PC-3 (cell line): Measurements from ENCODE around the gene ZNF433. TPM values are rescaled to one million over a fixed set of nuclear protein-coding genes. Genes with fewer than 3 reads are reported as not detected.

ENCODE experiments used
- ATAC-seq: fragments of 200-7000 bp; cut with Tn5 transposase; 2 replicates; pipeline ENCODE4 v1.9.1; 2020; ENCODE audit warnings: mild to moderate bottlenecking, moderate library complexity
- BruUV-seq: library from RNA; stranded (reverse); fragments of 400-500 nt; replicated peaks from 2 replicates; lab custom pipeline; 2021; lab: Mats Ljungman, UMichigan
- CTCF ChIA-PET: fragments of 300-600 bp; sonication (Branson Sonifier 250); formaldehyde crosslinking; loops from one replicate; lab custom pipeline; 2022; ENCODE audit warnings: antibody characterized with exemption; lab: Charles Lee
- POLR2A ChIA-PET: fragments of 300-600 bp; sonication (Branson Sonifier 250); formaldehyde crosslinking; loops from one replicate; lab custom pipeline; 2022; ENCODE audit warnings: antibody characterized with exemption; ENCODE audit not compliant: unreplicated experiment; lab: Charles Lee
- DNase-seq: peaks from one replicate; pipeline ENCODE4 v3.0.0-alpha.2; 2015
- H2AFZ ChIP-seq: fragments of 300-600 bp; sonication (generic); 2 replicates; pipeline ENCODE4 v1.6.0; 2016; ENCODE audit warnings: antibody characterized with exemption, low read length
- H3F3A ChIP-seq: fragments of 300-600 bp; sonication (generic); one replicate; pipeline ENCODE4 v1.6.0; 2017; ENCODE audit warnings: antibody characterized with exemption, low read length, control low read depth, mild to moderate bottlenecking; ENCODE audit not compliant: unreplicated experiment
- H3K27ac ChIP-seq: fragments of 300-600 bp; sonication (generic); 2 replicates; pipeline ENCODE4 v1.5.1; 2016; ENCODE audit warnings: mild to moderate bottlenecking, low read length
- H3K27me3 ChIP-seq: fragments of 300-600 bp; sonication (generic); 2 replicates; pipeline ENCODE4 v1.6.1; 2016; ENCODE audit warnings: low read length, mixed read lengths
- H3K36me3 ChIP-seq: fragments of 300-600 bp; sonication (generic); 2 replicates; pipeline ENCODE4 v1.6.1; 2016; ENCODE audit warnings: low read depth, mixed run types, low read length, mixed read lengths
- H3K4me1 ChIP-seq: fragments of 300-600 bp; sonication (generic); 2 replicates; pipeline ENCODE4 v1.5.1; 2016; ENCODE audit warnings: low read length; ENCODE audit not compliant: insufficient read depth
- H3K4me2 ChIP-seq: fragments of 300-600 bp; sonication (generic); 2 replicates; pipeline ENCODE4 v1.6.0; 2016; ENCODE audit warnings: low read length
- H3K4me3 ChIP-seq: fragments of 300-600 bp; sonication (generic); 2 replicates; pipeline ENCODE4 v1.5.1; 2016; ENCODE audit warnings: mild to moderate bottlenecking, low read length, mixed read lengths
- H3K79me2 ChIP-seq: fragments of 300-600 bp; sonication (generic); 2 replicates; pipeline ENCODE4 v1.6.1; 2017; ENCODE audit warnings: low read length, mixed read lengths
- H3K9ac ChIP-seq: fragments of 300-600 bp; sonication (generic); 2 replicates; pipeline ENCODE4 v1.6.0; 2016; ENCODE audit warnings: mild to moderate bottlenecking, low read length
- H3K9me2 ChIP-seq: fragments of 300-600 bp; sonication (generic); replicated peaks from 2 replicates; pipeline ENCODE4 v1.6.1; 2016; ENCODE audit warnings: mixed run types, low read length, mixed read lengths
- H3K9me3 ChIP-seq: fragments of 300-600 bp; sonication (generic); 2 replicates; pipeline ENCODE4 v1.6.1; 2016; ENCODE audit warnings: low read length, mixed read lengths
- H4K20me1 ChIP-seq: fragments of 300-600 bp; sonication (generic); 2 replicates; pipeline ENCODE4 v1.6.1; 2016; ENCODE audit warnings: low read length, mixed read lengths
- EZH2 ChIP-seq: fragments of 300-600 bp; sonication (generic); IDR thresholded peaks from one replicate; pipeline ENCODE4 v1.6.1; 2017; ENCODE audit warnings: antibody characterized with exemption, mild to moderate bottlenecking, low read length; ENCODE audit not compliant: unreplicated experiment
- EZH2phosphoT487 ChIP-seq: fragments of 300-600 bp; sonication (generic); IDR thresholded peaks from 2 replicates; pipeline ENCODE4 v1.6.1; 2018; ENCODE audit warnings: mild to moderate bottlenecking, antibody characterized with exemption, low read length, borderline replicate concordance
- intact Hi-C: fragments of 100-400 bp; cut with micrococcal nuclease; formaldehyde crosslinking; loops from 2 replicates; pipeline ENCODE4 v1.9.0; 2023
- total RNA-seq: library from RNA; depleted of rRNA; stranded (reverse); fragments of >200 nt; gene quantifications from 2 replicates; pipeline ENCODE4 v1.2.3, GENCODE V29; 2014
- TF ChIP-seq, protein P1 (sequence below): fragments of 300-600 bp; sonication (generic); conservative IDR thresholded peaks from 2 replicates; pipeline ENCODE4 v1.5.1; 2017; ENCODE audit warnings: antibody characterized with exemption, low read depth, mild to moderate bottlenecking, low read length

ZNF433 gene
- total RNA-seq, 1 experiment from 2014 or later, result 5.4 TPM

DNA sequence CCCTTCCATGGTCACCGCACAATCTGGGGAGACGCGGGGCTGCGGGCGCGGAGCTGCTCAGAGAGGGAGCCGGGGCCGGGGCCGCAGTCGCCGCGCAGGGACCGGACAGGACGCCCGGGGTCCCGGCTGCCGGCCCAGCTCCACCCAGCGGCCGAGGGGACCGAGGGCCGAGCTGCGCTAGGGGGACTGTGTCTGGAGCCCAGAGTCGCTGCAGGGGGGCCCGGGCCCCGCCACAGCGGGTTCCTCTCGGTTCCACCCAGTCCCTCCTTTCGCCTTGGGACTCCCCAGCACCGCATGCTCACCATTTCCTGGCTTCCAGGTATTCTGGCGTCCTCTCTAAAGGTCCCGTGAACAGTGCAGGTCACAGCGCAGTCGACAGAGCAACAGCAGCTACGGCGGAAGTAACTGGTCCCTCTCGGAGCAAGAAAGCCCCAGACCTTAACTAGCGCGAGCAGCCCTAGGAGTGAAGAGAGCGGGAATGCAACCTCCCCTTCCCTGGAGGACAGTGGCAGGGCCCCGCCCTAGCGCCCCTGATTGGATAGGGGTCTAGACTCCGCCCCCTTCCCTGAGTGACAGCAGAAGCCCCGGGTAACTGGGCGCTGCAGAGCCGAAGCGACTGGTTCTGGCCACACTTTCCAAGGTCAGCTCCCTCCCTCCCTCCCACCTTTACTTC, 17.2 kb upstream of the ZNF433 start, which contains the start of gene ZNF878:
TSS of gene ZNF878 (minus strand) at position 465 of the 673 bp plus-strand sequence. CDS start at position 305, 160 bp downstream.
- DNase-seq, result peak; percentile 95
- Histone ChIP-seq H2AFZ (peak within 1 kb of the TSS; percentile 91), H3F3A (no peaks in the 10 kb centered on the region), H4K20me1 (no peaks in the 10 kb centered on the region), H3K4me1 (peaks cover 7% of the 10 kb centered on the region; the same call in 1 of the 2 replicates), H3K27me3 (no peaks in the 10 kb centered on the region), H3K9ac (peak within 1 kb of the TSS; percentile 10), H3K79me2 (no peaks in the 10 kb centered on the region), H3K4me3 (peak within 1 kb of the TSS; percentile 81), H3K27ac (no peak within 1 kb of the TSS), H3K9me2 (no peaks in the 10 kb centered on the region), H3K4me2 (peak within 1 kb of the TSS; percentile 80), H3K36me3 (peaks cover 7% of the 10 kb centered on the region), H3K9me3 (peaks cover 6% of the 10 kb centered on the region; the same call in 1 of the 2 replicates)
- no TSS peak for BruUV-seq
- intact Hi-C loops, result no loop called here
- peak; percentile 98 for ATAC-seq
- POLR2A ChIA-PET, result interaction anchor here (0.5 to 0.7 kb wide), 2 partner anchors 17 to 1799 kb away, joined by 4 read pairs; partner anchors contain the start of gene ZNF433
- CTCF ChIA-PET, result interaction anchor here (2.4 kb wide), 1 partner anchor 255 kb away, joined by 12 read pairs; the partner anchor contains the start of gene ZNF491
- TF ChIP-seq, protein P1, sequence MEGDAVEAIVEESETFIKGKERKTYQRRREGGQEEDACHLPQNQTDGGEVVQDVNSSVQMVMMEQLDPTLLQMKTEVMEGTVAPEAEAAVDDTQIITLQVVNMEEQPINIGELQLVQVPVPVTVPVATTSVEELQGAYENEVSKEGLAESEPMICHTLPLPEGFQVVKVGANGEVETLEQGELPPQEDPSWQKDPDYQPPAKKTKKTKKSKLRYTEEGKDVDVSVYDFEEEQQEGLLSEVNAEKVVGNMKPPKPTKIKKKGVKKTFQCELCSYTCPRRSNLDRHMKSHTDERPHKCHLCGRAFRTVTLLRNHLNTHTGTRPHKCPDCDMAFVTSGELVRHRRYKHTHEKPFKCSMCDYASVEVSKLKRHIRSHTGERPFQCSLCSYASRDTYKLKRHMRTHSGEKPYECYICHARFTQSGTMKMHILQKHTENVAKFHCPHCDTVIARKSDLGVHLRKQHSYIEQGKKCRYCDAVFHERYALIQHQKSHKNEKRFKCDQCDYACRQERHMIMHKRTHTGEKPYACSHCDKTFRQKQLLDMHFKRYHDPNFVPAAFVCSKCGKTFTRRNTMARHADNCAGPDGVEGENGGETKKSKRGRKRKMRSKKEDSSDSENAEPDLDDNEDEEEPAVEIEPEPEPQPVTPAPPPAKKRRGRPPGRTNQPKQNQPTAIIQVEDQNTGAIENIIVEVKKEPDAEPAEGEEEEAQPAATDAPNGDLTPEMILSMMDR, result peak; percentile 31; the same call in 1 of the 2 replicates
- TF ChIP-seq EZH2 (no peak), EZH2phosphoT487 (no peak)

DNA sequence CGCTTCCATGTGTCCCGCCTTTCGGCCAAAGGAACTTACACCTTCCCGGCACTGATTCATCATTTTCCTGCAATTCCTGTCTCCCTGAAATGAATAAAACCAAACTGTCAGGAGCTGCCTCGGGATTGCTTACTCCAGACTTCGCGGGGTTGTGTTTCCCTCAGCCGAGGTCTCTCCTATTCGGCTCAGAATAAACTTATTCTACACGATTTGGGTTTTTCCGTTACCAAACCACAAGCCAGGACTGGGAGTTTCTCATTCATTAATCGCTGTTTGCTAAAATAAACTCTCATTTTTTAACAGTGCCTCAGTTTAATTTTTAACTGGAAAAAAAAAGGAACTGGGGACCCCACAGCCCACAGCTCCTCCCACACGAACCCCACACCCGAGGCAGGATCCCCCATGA, 16.6 kb upstream of the ZNF433 start:
- peak overlapping the region; percentile 91 for H2AFZ ChIP-seq
- TF ChIP-seq, protein P1, result no peak
- TF ChIP-seq EZH2phosphoT487, result no peak
- TF ChIP-seq EZH2, result no peak
- peaks cover 9% of the 10 kb centered on the region; the same call in 1 of the 2 replicates for H3K9me3 ChIP-seq
- H4K20me1 ChIP-seq, result no peaks in the 10 kb centered on the region
- peak overlapping the region; percentile 10 for H3K9ac ChIP-seq
- H3K4me2 ChIP-seq, result peak overlapping the region; percentile 80
- POLR2A ChIA-PET, result interaction anchor here (0.5 to 0.7 kb wide), 2 partner anchors 17 to 1800 kb away, joined by 4 read pairs; partner anchors contain the start of gene ZNF433
- H3F3A ChIP-seq, result no peaks in the 10 kb centered on the region
- H3K4me3 ChIP-seq, result peak overlapping the region; percentile 81
- intact Hi-C loops, result no loop called here
- H3K9me2 ChIP-seq, result no peaks in the 10 kb centered on the region
- no peaks in the 10 kb centered on the region for H3K27me3 ChIP-seq
- ATAC-seq (peak; percentile 31), DNase-seq (peak; percentile 70)
- CTCF ChIA-PET, result interaction anchor here (2.4 kb wide), 1 partner anchor 254 kb away, joined by 12 read pairs; the partner anchor contains the start of gene ZNF491
- H3K4me1 ChIP-seq, result peaks cover 7% of the 10 kb centered on the region; the same call in 1 of the 2 replicates
- no peak overlapping the region for H3K27ac ChIP-seq
- peaks cover 10% of the 10 kb centered on the region for H3K36me3 ChIP-seq
- no TSS peak for BruUV-seq
- H3K79me2 ChIP-seq, result no peaks in the 10 kb centered on the region
